Measurements from ENCODE around the gene GRWD1. TPM values are rescaled to one million over a fixed set of nuclear protein-coding genes. Genes with fewer than 3 reads are reported as not detected.

GRWD1 gene
- total and polyA plus RNA-seq, 2 of the 13 experiments (the other 11 are each of a cell fraction or from before 2014, with no cell fraction given), result 10.8 to 46.6 TPM

GRCh38 chr19:48500830-48501493 lies 55.2 kb downstream of the GRWD1 start (continued):
- TF ChIP-seq ZBTB39 (CRISPR knock-in tag; IDR thresholded peaks at IDR 0.05), result no peak
- no peak for TF ChIP-seq WIZ (CRISPR knock-in tag; IDR thresholded peaks at IDR 0.05)
- TF ChIP-seq, protein P1, sequence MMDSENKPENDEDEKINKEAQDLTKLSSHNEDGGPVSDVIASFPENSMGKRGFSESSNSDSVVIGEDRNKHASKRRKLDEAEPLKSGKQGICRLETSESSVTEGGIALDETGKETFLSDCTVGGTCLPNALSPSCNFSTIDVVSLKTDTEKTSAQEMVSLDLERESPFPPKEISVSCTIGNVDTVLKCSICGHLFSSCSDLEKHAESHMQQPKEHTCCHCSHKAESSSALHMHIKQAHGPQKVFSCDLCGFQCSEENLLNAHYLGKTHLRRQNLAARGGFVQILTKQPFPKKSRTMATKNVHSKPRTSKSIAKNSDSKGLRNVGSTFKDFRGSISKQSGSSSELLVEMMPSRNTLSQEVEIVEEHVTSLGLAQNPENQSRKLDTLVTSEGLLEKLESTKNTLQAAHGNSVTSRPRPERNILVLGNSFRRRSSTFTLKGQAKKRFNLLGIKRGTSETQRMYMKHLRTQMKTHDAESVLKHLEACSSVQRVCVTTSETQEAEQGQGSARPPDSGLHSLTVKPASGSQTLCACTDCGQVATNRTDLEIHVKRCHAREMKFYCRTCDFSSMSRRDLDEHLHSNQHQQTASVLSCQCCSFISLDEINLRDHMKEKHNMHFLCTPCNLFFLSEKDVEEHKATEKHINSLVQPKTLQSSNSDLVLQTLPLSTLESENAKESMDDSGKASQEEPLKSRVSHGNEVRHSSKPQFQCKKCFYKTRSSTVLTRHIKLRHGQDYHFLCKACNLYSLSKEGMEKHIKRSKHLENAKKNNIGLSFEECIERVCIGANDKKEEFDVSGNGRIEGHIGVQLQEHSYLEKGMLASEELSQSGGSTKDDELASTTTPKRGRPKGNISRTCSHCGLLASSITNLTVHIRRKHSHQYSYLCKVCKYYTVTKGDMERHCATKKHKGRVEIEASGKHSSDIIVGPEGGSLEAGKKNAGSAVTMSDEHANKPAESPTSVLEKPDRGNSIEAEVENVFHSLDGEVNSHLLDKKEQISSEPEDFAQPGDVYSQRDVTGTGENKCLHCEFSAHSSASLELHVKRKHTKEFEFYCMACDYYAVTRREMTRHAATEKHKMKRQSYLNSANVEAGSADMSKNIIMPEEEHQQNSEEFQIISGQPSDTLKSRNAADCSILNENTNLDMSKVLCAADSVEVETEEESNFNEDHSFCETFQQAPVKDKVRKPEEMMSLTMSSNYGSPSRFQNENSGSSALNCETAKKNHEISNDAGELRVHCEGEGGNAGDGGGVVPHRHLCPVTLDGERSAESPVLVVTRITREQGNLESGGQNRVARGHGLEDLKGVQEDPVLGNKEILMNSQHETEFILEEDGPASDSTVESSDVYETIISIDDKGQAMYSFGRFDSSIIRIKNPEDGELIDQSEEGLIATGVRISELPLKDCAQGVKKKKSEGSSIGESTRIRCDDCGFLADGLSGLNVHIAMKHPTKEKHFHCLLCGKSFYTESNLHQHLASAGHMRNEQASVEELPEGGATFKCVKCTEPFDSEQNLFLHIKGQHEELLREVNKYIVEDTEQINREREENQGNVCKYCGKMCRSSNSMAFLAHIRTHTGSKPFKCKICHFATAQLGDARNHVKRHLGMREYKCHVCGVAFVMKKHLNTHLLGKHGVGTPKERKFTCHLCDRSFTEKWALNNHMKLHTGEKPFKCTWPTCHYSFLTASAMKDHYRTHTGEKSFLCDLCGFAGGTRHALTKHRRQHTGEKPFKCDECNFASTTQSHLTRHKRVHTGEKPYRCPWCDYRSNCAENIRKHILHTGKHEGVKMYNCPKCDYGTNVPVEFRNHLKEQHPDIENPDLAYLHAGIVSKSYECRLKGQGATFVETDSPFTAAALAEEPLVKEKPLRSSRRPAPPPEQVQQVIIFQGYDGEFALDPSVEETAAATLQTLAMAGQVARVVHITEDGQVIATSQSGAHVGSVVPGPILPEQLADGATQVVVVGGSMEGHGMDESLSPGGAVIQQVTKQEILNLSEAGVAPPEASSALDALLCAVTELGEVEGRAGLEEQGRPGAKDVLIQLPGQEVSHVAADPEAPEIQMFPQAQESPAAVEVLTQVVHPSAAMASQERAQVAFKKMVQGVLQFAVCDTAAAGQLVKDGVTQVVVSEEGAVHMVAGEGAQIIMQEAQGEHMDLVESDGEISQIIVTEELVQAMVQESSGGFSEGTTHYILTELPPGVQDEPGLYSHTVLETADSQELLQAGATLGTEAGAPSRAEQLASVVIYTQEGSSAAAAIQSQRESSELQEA (CRISPR knock-in tag; IDR thresholded peaks at IDR 0.05; ENCODE audit: not compliant biosample characterization), result peak; percentile 82
- no peak for TF ChIP-seq ZNF281 (CRISPR knock-in tag; IDR thresholded peaks at IDR 0.05; ENCODE audit: borderline replicate concordance)
- TF ChIP-seq, protein P2, sequence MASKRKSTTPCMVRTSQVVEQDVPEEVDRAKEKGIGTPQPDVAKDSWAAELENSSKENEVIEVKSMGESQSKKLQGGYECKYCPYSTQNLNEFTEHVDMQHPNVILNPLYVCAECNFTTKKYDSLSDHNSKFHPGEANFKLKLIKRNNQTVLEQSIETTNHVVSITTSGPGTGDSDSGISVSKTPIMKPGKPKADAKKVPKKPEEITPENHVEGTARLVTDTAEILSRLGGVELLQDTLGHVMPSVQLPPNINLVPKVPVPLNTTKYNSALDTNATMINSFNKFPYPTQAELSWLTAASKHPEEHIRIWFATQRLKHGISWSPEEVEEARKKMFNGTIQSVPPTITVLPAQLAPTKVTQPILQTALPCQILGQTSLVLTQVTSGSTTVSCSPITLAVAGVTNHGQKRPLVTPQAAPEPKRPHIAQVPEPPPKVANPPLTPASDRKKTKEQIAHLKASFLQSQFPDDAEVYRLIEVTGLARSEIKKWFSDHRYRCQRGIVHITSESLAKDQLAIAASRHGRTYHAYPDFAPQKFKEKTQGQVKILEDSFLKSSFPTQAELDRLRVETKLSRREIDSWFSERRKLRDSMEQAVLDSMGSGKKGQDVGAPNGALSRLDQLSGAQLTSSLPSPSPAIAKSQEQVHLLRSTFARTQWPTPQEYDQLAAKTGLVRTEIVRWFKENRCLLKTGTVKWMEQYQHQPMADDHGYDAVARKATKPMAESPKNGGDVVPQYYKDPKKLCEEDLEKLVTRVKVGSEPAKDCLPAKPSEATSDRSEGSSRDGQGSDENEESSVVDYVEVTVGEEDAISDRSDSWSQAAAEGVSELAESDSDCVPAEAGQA (IDR thresholded peaks at IDR 0.05; ENCODE audit: low read depth), result 0 out of 2 replicates have a peak, but pooled peaks have one; percentile 12
- TF ChIP-seq, protein P2 (CRISPR knock-in tag; IDR thresholded peaks at IDR 0.05; ENCODE audit: borderline replicate concordance), result no peak
- no peak for TF ChIP-seq EHMT2 (IDR thresholded peaks at IDR 0.05; ENCODE audit: borderline replicate concordance, low read depth, low read length)
- TF ChIP-seq HOXD1 (CRISPR knock-in tag; IDR thresholded peaks at IDR 0.05), result no peak

All from HepG2 (cell line).